LNCaP clone FGC (cell line): Measurements from ENCODE around the gene TXNDC2.

Source experiments
- DNase-seq: peaks from one replicate; pipeline ENCODE4 v3.0.0-alpha.2; 2011; ENCODE audit warnings: low read depth
- H3K4me3 ChIP-seq: 2 replicates; pipeline ENCODE4 v1.5.1; 2011; ENCODE audit warnings: mild to moderate bottlenecking, low read depth, low read length, control low read depth
- CTCF ChIP-seq: IDR thresholded peaks from 2 replicates; pipeline ENCODE4 v1.5.1; 2012; ENCODE audit warnings: mild to moderate bottlenecking; ENCODE audit not compliant: control insufficient read depth, insufficient read depth; ENCODE audit errors: extremely low read depth

Gene TXNDC2

GRCh38 chr18:9845256-9845655 lies 40.5 kb upstream of the TXNDC2 start:
- no peak for DNase-seq
- H3K4me3 ChIP-seq, result no peak overlapping the region

GRCh38 chr18:9846162-9846925 lies 39.4 kb upstream of the TXNDC2 start:
- DNase-seq, result no peak

More at GRCh38 chr18:9845256-9845655, 40.5 kb upstream of the TXNDC2 start:
- no peak for TF ChIP-seq CTCF

GRCh38 chr18:9848170-9848879 lies 37.4 kb upstream of the TXNDC2 start:
- DNase-seq, result no peak
- no peak for TF ChIP-seq CTCF
- no peak overlapping the region for H3K4me3 ChIP-seq

More at GRCh38 chr18:9846162-9846925, 39.4 kb upstream of the TXNDC2 start:
- TF ChIP-seq CTCF, result no peak
- H3K4me3 ChIP-seq, result no peak overlapping the region

GRCh38 chr18:9849407-9850283 lies 36.1 kb upstream of the TXNDC2 start:
- H3K4me3 ChIP-seq, result no peak overlapping the region
- DNase-seq, result peak; percentile 67
- TF ChIP-seq CTCF, result no peak

GRCh38 chr18:9850309-9850708 lies 35.5 kb upstream of the TXNDC2 start:
- DNase-seq, result no peak
- TF ChIP-seq CTCF, result no peak
- no peak overlapping the region for H3K4me3 ChIP-seq

- no peak overlapping the region for H3K4me3 ChIP-seq
- TF ChIP-seq CTCF, result no peak
- no peak for DNase-seq
These were observed 34.3 kb upstream of the TXNDC2 start for GRCh38 chr18:9851511-9851910.
